RWPE2 (cell line): ENCODE measurements around the gene ABCB6.

ENCODE experiments used
- ATAC-seq: fragments of 200-7000 bp; cut with Tn5 transposase; 3 replicates; pipeline ENCODE4 v1.9.1; 2021; ENCODE audit warnings: low read depth
- DNase-seq: peaks from one replicate; pipeline ENCODE4 v3.0.0-alpha.2; 2020; ENCODE audit warnings: low spot score
- H3K27ac ChIP-seq: fragments of 450-650 bp; 2 replicates; pipeline ENCODE4 v1.5.1; 2017; ENCODE audit warnings: mild to moderate bottlenecking; ENCODE audit not compliant: poor library complexity, severe bottlenecking
- H3K27me3 ChIP-seq: fragments of 250-450 bp; sonication (Bioruptor Pico); 2 replicates; pipeline ENCODE4 v1.5.1; 2021; ENCODE audit warnings: mild to moderate bottlenecking, moderate library complexity; ENCODE audit not compliant: insufficient read depth, poor library complexity, severe bottlenecking
- H3K36me3 ChIP-seq: fragments of 250-450 bp; sonication (Bioruptor Pico); 2 replicates; pipeline ENCODE4 v1.5.1; 2020; ENCODE audit warnings: low read depth, mild to moderate bottlenecking, moderate library complexity
- H3K4me1 ChIP-seq: fragments of 250-450 bp; sonication (Bioruptor Pico); 2 replicates; pipeline ENCODE4 v1.5.1; 2021; ENCODE audit warnings: mild to moderate bottlenecking, moderate library complexity; ENCODE audit not compliant: insufficient read depth, poor library complexity, severe bottlenecking
- H3K4me3 ChIP-seq: fragments of 250-450 bp; sonication (Bioruptor Pico); 2 replicates; pipeline ENCODE4 v1.5.1; 2021; ENCODE audit warnings: mild to moderate bottlenecking, moderate library complexity; ENCODE audit not compliant: severe bottlenecking
- H3K9me3 ChIP-seq: fragments of 250-450 bp; sonication (Bioruptor Pico); 2 replicates; pipeline ENCODE4 v1.5.1; 2021; ENCODE audit warnings: mild to moderate bottlenecking, moderate library complexity; ENCODE audit not compliant: severe bottlenecking
- CTCF ChIP-seq: fragments of 450-650 bp; IDR thresholded peaks from one replicate; pipeline ENCODE4 v1.5.1; 2017; ENCODE audit warnings: mild to moderate bottlenecking, moderate library complexity; ENCODE audit not compliant: poor library complexity, severe bottlenecking

ABCB6 gene

GRCh38 chr2:219167997-219168396, 50.8 kb downstream of the ABCB6 start:
- H3K4me3 ChIP-seq, result no peak overlapping the region
- TF ChIP-seq CTCF, result no peak
- H3K4me1 ChIP-seq, result no peaks in the 10 kb centered on the region
- H3K27me3 ChIP-seq, result no peaks in the 10 kb centered on the region
- ATAC-seq, result no peak
- no peak overlapping the region for H3K27ac ChIP-seq
- no peak for DNase-seq
- H3K9me3 ChIP-seq, result no peaks in the 10 kb centered on the region
- H3K36me3 ChIP-seq, result peaks cover 7% of the 10 kb centered on the region; the same call in 1 of the 2 replicates

GRCh38 chr2:219165058-219165911, 53.5 kb downstream of the ABCB6 start:
- no peaks in the 10 kb centered on the region for H3K9me3 ChIP-seq
- H3K4me1 ChIP-seq, result no peaks in the 10 kb centered on the region
- ATAC-seq (no peak), DNase-seq (no peak)
- no peaks in the 10 kb centered on the region for H3K36me3 ChIP-seq
- H3K27me3 ChIP-seq, result no peaks in the 10 kb centered on the region
- H3K27ac ChIP-seq, result no peak overlapping the region
- H3K4me3 ChIP-seq, result no peak overlapping the region
- TF ChIP-seq CTCF, result no peak

DNA sequence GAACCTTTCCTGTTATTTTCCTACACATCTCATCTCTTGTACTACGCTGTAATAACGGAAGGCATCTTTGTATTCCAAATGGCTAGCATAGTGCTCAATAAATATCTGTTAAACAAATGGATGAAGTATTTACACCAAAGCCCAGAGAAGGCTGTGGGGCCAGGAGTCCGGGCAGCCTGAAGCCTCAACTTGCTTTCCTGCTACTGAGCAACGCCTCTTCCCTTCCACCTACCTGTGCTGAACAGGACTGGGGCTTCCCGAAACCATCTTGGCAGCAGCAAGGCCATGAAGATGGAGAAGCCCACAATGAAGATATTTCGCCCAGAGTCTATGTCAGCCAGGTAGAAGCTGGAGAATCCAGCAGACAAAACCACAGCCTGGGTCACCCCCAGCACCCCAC, 55.6 kb downstream of the ABCB6 start:
- Histone ChIP-seq H3K9me3 (no peaks in the 10 kb centered on the region), H3K4me3 (no peak overlapping the region), H3K27me3 (no peaks in the 10 kb centered on the region), H3K27ac (no peak overlapping the region), H3K4me1 (no peaks in the 10 kb centered on the region), H3K36me3 (no peaks in the 10 kb centered on the region)
- no peak for TF ChIP-seq CTCF
- DNase-seq (no peak), ATAC-seq (no peak)

- no peak for ATAC-seq
- Histone ChIP-seq H3K27ac (peak overlapping the region; percentile 62), H3K4me1 (no peaks in the 10 kb centered on the region)
Observed at GRCh38 chr2:219161097-219161496, 57.7 kb downstream of the ABCB6 start.

More at GRCh38 chr2:219161097-219161496, 57.7 kb downstream of the ABCB6 start:
- Histone ChIP-seq H3K9me3 (no peaks in the 10 kb centered on the region), H3K36me3 (peaks cover 4% of the 10 kb centered on the region; the same call in 1 of the 2 replicates), H3K27me3 (no peaks in the 10 kb centered on the region), H3K4me3 (peak overlapping the region; percentile 57)
- no peak for TF ChIP-seq CTCF
- no peak for DNase-seq
